ENCODE measurements around the gene ARL6IP4.

The ARL6IP4 gene

GRCh38 chr12:122978507-122978955 is 1.9 kb upstream of the ARL6IP4 start:
- no peak for DNase-seq (ENCODE audit: low spot score)

- no peak for DNase-seq (ENCODE audit: low spot score)
Measured at GRCh38 chr12:122979001-122979907, 1.2 kb upstream of the ARL6IP4 start.

DNA sequence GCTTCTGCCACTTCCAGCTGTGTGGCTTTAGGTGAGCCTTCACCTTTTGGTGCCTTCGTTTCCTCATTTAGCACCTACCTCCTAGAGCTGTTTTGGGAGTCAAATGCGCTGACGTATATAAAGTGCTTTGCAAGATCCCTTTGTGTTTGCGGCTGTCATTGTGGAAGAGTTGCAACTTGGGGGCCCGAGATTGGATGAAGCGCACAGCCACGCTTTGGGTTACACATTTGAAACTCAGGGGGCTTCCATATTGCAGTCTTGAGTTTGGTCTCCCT is 636 bp upstream of the ARL6IP4 start:
- no peak for DNase-seq (ENCODE audit: low spot score)

DNA sequence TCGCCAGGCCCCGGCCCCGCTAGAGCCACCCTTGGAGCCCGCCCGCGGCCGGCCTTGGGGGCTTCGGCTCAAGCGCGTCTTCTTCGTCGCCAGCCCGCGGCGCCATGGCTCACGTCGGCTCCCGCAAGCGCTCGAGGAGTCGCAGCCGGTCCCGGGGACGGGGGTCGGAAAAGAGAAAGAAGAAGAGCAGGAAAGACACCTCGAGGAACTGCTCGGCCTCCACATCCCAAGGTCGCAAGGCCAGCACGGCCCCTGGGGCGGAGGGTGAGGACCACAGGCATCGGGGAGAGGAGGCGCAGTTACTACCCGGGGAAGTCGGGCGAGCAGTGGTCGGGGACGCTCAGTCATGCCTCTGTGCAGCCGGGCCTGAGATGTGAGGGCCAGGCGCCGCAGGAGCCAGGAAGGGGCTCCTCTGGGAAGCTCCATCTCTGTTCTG is 573 bp downstream of the ARL6IP4 start:
- DNase-seq (ENCODE audit: low spot score): no peak

DNA sequence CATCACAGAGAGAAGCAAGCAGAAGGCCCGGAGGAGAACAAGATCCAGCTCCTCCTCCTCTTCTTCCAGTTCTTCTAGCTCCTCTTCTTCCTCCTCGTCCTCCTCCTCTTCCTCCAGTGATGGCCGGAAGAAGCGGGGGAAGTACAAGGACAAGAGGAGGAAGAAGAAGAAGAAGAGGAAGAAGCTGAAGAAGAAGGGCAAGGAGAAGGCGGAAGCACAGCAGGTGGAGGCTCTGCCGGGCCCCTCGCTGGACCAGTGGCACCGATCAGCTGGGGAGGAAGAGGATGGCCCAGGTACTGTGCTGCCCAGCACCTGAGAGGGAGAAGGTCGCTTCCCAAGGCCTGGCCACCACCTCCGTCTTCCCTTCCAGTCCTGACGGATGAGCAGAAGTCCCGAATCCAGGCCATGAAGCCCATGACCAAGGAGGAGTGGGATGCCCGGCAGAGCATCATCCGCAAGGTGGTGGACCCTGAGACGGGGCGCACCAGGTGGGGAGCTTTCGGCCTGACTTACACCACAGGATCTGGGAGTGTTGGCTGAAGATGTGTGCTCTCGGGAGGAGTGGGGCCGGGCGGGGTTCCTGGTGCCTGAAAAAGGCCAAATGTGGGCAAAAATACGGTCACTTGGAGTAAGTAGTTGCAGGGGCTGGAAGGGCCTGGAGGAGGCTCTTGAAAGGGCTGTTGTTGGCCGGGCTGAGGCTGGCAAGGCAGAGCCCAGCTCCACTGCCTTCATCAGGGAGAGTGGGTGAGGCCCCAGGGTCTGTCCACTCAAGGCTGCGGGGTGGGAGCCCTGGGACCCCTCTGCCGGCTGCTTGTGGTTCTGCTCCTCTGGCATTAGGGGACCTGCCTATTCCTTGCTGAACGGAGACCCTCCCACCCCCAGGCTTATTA is 1.4 kb downstream of the ARL6IP4 start:
- no peak for DNase-seq (ENCODE audit: low spot score)

- DNase-seq (ENCODE audit: low spot score): no peak
Measured at GRCh38 chr12:122982477-122982815, 2.0 kb downstream of the ARL6IP4 start.

GRCh38 chr12:122982963-122983788 is 2.7 kb downstream of the ARL6IP4 start:
- DNase-seq (ENCODE audit: low spot score): no peak

GRCh38 chr12:122983789-122984515 is 3.5 kb downstream of the ARL6IP4 start:
- DNase-seq (ENCODE audit: low spot score): no peak

DNA sequence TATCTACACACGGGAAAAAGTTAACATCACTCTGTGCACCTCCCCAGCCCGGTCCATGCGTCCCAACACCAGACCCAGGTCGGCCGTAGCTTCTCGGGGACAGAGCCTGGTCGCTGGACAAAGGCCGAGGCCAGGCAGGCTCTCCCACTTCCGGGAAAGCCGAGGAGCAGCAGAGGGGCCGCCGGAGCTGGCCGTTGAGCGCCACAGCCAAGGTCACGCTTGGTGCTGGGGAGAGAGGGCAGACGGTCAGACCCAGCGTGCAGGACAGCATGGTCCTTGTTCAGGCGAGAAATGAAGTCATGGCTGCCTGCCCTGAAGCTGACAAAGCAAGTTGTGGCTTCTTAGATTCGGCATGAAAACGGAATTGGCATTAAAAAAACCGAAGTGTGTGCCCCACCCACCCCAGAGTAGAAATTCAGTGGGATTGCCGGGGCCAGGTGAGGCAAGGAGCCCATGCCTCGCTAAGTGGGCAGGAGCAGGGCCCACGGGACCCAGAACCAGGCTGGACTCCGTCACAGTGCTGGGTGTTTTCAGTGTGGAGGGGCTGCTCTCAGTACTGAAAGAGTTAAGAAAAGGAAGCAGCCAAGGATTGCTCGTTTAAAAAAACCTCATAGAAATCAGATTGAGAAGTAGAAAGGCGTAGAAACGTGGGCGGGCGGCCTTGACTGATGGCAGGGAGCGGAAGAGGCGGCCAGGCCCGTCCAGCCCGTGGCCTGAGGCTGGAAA is 4.3 kb downstream of the ARL6IP4 start:
- DNase-seq (ENCODE audit: low spot score): no peak

DNA sequence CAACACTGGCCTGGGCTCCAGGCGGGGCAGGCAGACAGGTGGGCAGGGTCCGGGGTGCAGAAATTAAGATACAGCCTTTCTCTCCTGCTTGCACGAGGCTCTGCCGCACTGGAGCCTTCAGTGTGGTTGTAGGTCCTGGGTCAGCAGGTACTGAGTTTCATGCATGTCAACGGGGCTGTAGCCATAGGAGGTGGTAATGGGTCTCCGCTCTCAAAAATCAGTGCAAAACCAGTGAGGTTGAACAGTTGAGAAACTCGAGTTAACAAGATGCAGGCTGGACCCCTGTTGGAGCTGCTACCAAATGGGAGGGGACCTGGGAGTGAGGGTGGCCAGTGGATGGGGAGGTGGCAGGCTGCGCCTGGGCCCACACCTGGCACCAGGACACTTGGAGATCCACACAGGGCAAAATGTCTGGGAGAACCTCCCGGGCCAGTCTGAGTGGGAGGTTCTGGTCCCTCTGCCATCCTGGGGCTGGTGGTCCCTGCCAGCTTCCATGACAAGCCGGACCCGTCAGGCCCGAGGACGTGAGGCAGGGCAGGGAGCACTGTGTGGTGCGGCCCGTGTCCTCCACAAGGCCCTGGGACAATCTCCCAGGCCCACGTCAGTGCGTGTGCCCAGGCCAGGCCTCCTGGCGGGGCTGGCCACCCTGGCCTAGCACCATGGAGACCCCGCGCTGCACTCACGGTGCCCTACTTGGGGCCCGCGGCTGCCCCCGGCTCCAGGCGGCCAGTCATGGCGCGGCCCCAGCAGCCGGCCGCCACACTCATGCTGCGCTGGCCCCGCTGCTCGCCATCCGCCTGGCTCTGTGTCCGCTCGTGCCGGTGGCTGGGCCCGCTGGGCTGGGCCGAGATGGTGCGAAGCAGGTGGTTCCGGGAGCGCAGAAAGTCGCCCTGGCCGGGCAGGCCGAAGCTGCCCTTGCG is 5.1 kb downstream of the ARL6IP4 start:
- no peak for DNase-seq (ENCODE audit: low spot score)

DNA sequence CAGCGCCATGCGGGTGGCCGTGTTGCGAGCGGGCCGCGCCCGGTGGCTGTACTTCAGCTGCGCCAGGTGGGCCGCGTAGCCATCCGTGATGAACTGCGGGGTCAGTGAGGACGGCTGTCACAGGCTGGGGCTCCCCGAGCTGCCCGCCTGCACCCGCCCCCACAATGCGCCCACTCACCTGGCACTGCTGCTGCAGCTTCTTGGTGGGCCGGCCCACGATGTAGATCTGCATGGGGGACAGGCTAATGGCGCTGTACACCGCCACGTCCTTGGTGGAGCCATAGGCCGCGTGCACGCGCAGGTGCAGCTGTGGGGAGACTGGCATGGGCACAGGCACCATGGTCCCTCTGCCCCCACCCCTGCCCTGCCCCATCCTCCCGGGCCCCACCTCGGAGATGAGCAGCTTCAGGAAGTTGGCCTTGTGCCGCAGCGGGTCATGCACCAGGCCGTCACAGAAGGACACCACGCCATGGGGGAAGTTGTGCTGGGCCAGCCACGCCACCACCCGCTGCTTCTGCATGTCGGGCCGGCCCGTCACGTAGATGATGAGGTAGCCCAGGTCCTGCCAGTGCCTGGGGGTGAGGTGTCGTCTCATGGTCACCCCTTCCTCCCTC is 5.9 kb downstream of the ARL6IP4 start:
- DNase-seq (ENCODE audit: low spot score): no peak

- DNase-seq (ENCODE audit: low spot score): no peak
Measured at GRCh38 chr12:122987086-122987951, 6.8 kb downstream of the ARL6IP4 start.

- DNase-seq (ENCODE audit: low spot score): no peak
Measured at GRCh38 chr12:122988036-122988435, 7.6 kb downstream of the ARL6IP4 start.

DNA sequence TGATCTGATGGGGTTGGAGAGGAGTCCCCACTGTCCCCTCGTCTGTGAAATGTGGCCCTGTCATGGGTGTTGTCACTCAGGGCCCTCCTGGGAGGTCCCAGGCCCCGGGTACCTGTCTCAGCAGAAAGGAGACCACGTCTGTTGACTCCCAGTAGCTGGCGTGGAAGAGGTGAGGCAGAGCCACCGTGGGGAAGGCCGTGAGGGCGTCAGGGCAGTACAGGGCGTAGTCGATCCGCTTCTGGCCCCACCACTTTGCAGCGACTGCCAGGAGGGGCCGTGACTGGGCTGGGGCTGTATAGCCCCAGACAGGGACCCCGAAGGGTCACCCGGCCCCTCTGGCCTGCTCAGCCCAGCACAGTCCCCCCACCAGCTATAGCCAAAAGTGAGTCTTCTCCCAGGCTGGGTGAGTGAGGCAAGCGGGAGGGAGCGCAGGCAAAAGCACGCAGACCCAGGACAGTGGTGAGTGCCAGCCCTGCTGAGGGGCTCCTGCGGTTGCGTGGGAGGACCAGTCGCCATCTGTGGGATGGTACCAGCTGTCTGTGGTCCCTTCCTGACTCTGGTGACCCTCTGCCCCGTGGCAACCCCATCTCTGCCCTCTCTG is 8.2 kb downstream of the ARL6IP4 start:
- DNase-seq (ENCODE audit: low spot score): no peak

- DNase-seq (ENCODE audit: low spot score): peak; percentile 73
Measured at GRCh38 chr12:122989225-122989839, 8.9 kb downstream of the ARL6IP4 start.

- DNase-seq (ENCODE audit: low spot score): no peak
Measured at GRCh38 chr12:122989874-122990419, 9.5 kb downstream of the ARL6IP4 start.

GRCh38 chr12:122990561-122990960 is 10.1 kb downstream of the ARL6IP4 start:
- DNase-seq (ENCODE audit: low spot score): no peak

Data from iPS-NIHi11 (cell line).